GM21515 (cell line): ENCODE results near the gene MAFB.

Experiments
- ATAC-seq: cut with Tn5 transposase; IDR thresholded peaks from one replicate; pipeline ENCODE4 v1.9.1; 2021; ENCODE audit not compliant: unreplicated experiment

The MAFB gene

DNA sequence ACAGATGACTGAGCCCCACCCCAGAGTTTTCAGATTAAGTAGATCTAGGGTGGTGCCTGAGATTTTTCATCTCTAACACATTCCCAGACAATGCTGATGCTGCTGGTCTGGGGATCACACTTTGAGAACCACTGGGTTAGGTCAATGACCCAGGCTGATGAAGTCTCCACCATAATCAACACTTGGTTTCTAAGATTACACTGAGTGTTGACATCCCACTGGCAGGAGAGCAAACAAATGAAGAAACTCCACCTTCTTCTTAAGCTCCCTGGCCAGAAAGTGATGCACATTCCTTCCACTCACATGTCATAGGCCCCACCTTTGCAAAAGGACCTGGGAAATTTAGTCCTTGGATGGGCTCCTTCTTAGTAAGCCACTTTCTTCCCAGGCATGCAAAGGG lies 53.1 kb downstream of the MAFB start:
- ATAC-seq = no peak
